Smooth muscle cell (in vitro differentiated cells): ENCODE measurements around the gene SETD7. TPM values are rescaled to one million over a fixed set of nuclear protein-coding genes. Genes with fewer than 3 reads are reported as not detected.

Experiments
- DNase-seq: peaks from one replicate; lab custom pipeline; 2025; ENCODE audit not compliant: unreplicated experiment; lab: John Stamatoyannopoulos, UW
- H2AFZ ChIP-seq: fragments of 200-600 bp; sonication (generic); 2 replicates; pipeline ENCODE4 v1.6.0; 2016; ENCODE audit warnings: antibody characterized with exemption, low read depth, mild to moderate bottlenecking
- H3F3A ChIP-seq: fragments of 200-600 bp; sonication (generic); 2 replicates; pipeline ENCODE4 v1.6.0; 2017; ENCODE audit warnings: antibody characterized with exemption, low read depth
- H3K27ac ChIP-seq: fragments of 200-600 bp; sonication (generic); 2 replicates; pipeline ENCODE4 v1.5.1; 2016; ENCODE audit warnings: low read depth, mild to moderate bottlenecking
- H3K27me3 ChIP-seq: fragments of 200-600 bp; sonication (generic); 2 replicates; pipeline ENCODE4 v1.6.1; 2016; ENCODE audit warnings: low read depth, mild to moderate bottlenecking
- H3K36me3 ChIP-seq: fragments of 200-600 bp; sonication (generic); 2 replicates; pipeline ENCODE4 v1.5.1; 2016; ENCODE audit warnings: low read depth
- H3K4me1 ChIP-seq: fragments of 200-600 bp; sonication (generic); 2 replicates; pipeline ENCODE4 v1.5.1; 2016; ENCODE audit warnings: low read depth
- H3K4me2 ChIP-seq: fragments of 200-600 bp; sonication (generic); 2 replicates; pipeline ENCODE4 v1.6.0; 2016; ENCODE audit warnings: mild to moderate bottlenecking
- H3K4me3 ChIP-seq: fragments of 200-600 bp; sonication (generic); 2 replicates; pipeline ENCODE4 v1.5.1; 2016; ENCODE audit warnings: mild to moderate bottlenecking
- H3K79me2 ChIP-seq: fragments of 200-600 bp; sonication (generic); 2 replicates; pipeline ENCODE4 v1.6.0; 2016; ENCODE audit warnings: low read depth, mild to moderate bottlenecking
- H3K9ac ChIP-seq: fragments of 200-600 bp; sonication (generic); 2 replicates; pipeline ENCODE4 v1.6.0; 2016; ENCODE audit warnings: low read depth
- H3K9me3 ChIP-seq: fragments of 200-600 bp; sonication (generic); replicated peaks from 2 replicates; pipeline ENCODE4 v1.5.1; 2016; ENCODE audit warnings: low read depth
- H4K20me1 ChIP-seq: fragments of 200-600 bp; sonication (generic); 2 replicates; pipeline ENCODE4 v1.6.0; 2016; ENCODE audit warnings: low read depth
- whole genome bisulfite sequencing: methylation state at CpG from one replicate; pipeline ENCODE4 v1.1.7; 2016; ENCODE audit warnings: low lambda C conversion rate; 5-methylcytosine and 5-hydroxymethylcytosine counted together
- polyA plus RNA-seq: library from polyadenylated mRNA; unstranded; fragments of >200 nt; fragmentation: Nextera tagmentation; extraction: Ambion mirVana; gene quantifications from 2 replicates; pipeline ENCODE4 v1.2.1, GENCODE V29; 2016
- total RNA-seq: library from RNA; depleted of rRNA; stranded (reverse); fragments of >200 nt; gene quantifications from 2 replicates; pipeline ENCODE4 v1.2.3, GENCODE V29; 2014
- TF ChIP-seq, protein P1 (sequence below): fragments of 200-600 bp; sonication (generic); IDR thresholded peaks from 2 replicates; pipeline ENCODE4 v1.5.1; 2017; ENCODE audit warnings: borderline replicate concordance, mild to moderate bottlenecking, antibody characterized with exemption; ENCODE audit not compliant: insufficient read depth, poor library complexity, severe bottlenecking

Gene SETD7
- total and polyA plus RNA-seq, 2 experiments from 2014 or later = 8.5 to 34.2 TPM

DNA sequence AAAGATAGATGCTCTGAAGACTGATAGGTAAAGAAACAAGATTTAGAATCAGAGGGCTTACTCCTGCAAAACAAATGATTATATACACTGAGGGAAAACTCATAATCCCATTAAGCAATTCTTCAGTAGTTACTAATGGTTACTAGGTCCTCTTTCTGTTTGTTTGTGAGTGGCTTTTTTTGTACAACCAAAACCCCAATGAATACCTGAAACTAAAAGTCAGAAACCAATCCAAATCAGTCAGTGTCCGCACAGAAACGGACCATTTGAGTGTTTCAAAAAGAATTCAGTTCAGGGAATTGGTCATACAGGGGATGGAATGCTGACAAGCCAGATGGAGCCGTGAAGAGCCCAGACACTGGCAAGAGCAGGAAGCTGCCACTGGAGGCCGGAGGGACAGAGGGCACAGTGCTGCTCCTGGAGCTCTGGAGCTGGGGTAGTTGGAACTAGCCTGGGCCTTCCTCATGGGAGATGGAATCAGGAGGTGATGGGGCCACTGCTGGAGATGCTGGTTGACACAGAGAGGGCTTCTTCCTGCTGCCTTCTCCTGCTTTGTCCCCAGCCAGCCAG is 31.9 kb downstream of the SETD7 start:
- Histone ChIP-seq H3K9me3 (no peaks in the 10 kb centered on the region), H3K27me3 (no peaks in the 10 kb centered on the region), H3K36me3 (peaks cover 4% of the 10 kb centered on the region), H3K4me2 (no peak overlapping the region), H3K79me2 (no peaks in the 10 kb centered on the region), H3F3A (no peaks in the 10 kb centered on the region), H3K27ac (peak overlapping the region; percentile 72), H2AFZ (no peak overlapping the region), H3K4me3 (no peak overlapping the region), H3K9ac (no peak overlapping the region), H3K4me1 (no peaks in the 10 kb centered on the region), H4K20me1 (no peaks in the 10 kb centered on the region)
- TF ChIP-seq, protein P1, sequence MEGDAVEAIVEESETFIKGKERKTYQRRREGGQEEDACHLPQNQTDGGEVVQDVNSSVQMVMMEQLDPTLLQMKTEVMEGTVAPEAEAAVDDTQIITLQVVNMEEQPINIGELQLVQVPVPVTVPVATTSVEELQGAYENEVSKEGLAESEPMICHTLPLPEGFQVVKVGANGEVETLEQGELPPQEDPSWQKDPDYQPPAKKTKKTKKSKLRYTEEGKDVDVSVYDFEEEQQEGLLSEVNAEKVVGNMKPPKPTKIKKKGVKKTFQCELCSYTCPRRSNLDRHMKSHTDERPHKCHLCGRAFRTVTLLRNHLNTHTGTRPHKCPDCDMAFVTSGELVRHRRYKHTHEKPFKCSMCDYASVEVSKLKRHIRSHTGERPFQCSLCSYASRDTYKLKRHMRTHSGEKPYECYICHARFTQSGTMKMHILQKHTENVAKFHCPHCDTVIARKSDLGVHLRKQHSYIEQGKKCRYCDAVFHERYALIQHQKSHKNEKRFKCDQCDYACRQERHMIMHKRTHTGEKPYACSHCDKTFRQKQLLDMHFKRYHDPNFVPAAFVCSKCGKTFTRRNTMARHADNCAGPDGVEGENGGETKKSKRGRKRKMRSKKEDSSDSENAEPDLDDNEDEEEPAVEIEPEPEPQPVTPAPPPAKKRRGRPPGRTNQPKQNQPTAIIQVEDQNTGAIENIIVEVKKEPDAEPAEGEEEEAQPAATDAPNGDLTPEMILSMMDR = no peak
- no peak for DNase-seq
- 74% methylated on average over 4 of the region's 4 CpGs for WGBS

DNA sequence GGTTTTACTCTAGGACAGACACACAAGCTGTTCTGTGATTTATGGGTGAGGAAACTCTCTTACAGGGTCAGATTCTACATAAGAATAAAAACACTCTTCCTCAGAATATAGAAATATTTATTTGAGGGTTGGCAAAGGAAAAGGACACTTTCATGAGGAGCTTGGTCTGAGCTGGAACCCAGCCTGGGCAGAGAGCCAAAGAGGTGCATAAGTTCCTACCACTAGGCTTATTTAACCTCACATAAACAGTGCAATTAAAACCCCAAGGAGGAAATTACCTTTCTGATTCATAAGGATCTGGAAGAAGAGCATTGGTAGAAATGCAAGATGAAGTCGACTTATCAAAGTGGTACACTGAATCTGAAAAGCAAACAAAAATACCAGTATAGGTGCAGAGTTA is 32.9 kb downstream of the SETD7 start:
- Histone ChIP-seq H3F3A (no peaks in the 10 kb centered on the region), H3K36me3 (peaks cover 4% of the 10 kb centered on the region), H3K27ac (peak overlapping the region; percentile 72), H3K4me1 (no peaks in the 10 kb centered on the region), H2AFZ (no peak overlapping the region), H3K9ac (no peak overlapping the region), H3K4me2 (no peak overlapping the region), H4K20me1 (no peaks in the 10 kb centered on the region), H3K4me3 (no peak overlapping the region), H3K27me3 (no peaks in the 10 kb centered on the region), H3K9me3 (no peaks in the 10 kb centered on the region), H3K79me2 (no peaks in the 10 kb centered on the region)
- 93% methylated on average over 1 of the region's 1 CpG for WGBS
- no peak for DNase-seq
- TF ChIP-seq, protein P1 = no peak

DNA sequence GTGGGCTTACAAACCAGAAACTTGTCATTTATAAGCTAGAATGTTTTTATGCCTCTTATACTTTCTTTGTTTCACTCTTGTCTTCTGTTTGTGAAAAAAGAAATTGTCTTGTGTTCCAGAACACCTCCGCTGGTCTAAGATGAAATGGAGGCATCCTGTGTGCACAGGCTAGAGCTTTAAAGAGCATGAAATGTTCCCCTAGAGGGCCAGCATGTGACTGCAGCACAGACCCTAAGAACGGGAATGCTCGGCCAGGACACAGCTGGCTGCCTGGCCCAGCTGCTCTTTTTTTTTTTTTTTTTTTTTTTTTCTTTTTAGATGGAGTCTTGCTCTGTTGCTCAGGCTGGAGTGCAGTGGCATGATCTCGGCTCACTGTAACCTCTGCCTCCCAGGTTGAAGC is 33.6 kb downstream of the SETD7 start:
- H3K9me3 ChIP-seq = no peaks in the 10 kb centered on the region
- 89% methylated on average over 4 of the region's 4 CpGs for WGBS
- H4K20me1 ChIP-seq = no peaks in the 10 kb centered on the region
- no peak for DNase-seq
- H3K4me3 ChIP-seq = no peak overlapping the region
- TF ChIP-seq, protein P1 = no peak
- peaks cover 4% of the 10 kb centered on the region for H3K36me3 ChIP-seq
- no peaks in the 10 kb centered on the region for H3K27me3 ChIP-seq
- no peak overlapping the region for H2AFZ ChIP-seq
- H3K4me1 ChIP-seq = no peaks in the 10 kb centered on the region
- H3K79me2 ChIP-seq = no peaks in the 10 kb centered on the region
- no peak overlapping the region for H3K27ac ChIP-seq
- H3K9ac ChIP-seq = no peak overlapping the region
- no peak overlapping the region for H3K4me2 ChIP-seq
- no peaks in the 10 kb centered on the region for H3F3A ChIP-seq

DNA sequence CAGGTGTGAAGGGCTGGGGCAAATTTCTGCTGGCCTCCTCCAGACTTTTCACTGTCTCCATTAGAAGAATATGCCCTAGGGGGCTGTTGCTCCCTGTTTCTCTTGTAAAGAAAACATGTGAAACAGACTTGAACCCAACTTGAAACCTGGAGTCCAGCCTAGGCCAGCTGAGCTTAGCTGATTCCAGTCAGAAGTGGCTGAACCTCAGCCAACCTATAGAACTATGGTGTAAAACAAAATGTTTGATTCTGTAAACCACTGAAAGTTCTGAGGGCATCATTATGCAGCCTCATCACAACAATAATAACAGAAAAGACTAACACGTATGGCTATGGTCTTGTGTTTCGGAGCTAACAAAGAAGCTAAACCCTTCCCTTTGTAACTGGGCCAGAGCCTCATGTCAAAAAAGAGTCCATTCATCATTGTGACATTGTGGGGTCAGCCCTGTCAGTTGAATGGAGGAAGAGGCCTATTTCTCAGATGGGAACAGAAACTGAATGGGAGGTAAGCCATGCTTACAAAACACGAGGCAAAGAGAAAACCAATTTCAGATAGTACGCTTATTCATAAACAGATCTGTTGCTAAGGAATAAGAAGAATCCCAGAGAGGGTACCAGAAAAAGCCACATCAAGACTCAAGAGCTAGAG is 34.1 kb downstream of the SETD7 start:
- H3K4me3 ChIP-seq = no peak overlapping the region
- H3K4me1 ChIP-seq = no peaks in the 10 kb centered on the region
- no peak for DNase-seq
- H3F3A ChIP-seq = no peaks in the 10 kb centered on the region
- no peak overlapping the region for H3K27ac ChIP-seq
- H3K79me2 ChIP-seq = no peaks in the 10 kb centered on the region
- peaks cover 4% of the 10 kb centered on the region for H3K36me3 ChIP-seq
- no peaks in the 10 kb centered on the region for H4K20me1 ChIP-seq
- H3K9me3 ChIP-seq = no peaks in the 10 kb centered on the region
- TF ChIP-seq, protein P1 = no peak
- H3K4me2 ChIP-seq = no peak overlapping the region
- no peaks in the 10 kb centered on the region for H3K27me3 ChIP-seq
- no peak overlapping the region for H3K9ac ChIP-seq
- no peak overlapping the region for H2AFZ ChIP-seq
- WGBS = 96% methylated on average over 4 of the region's 4 CpGs
